GM18502 (cell line): ENCODE measurements around the gene MEGF10.
"Not testable (repeated sequence)": the region's sequence is repeated elsewhere in the genome, so short reads cannot be mapped to it uniquely, and the experiment has no call there.

Source experiments
- ATAC-seq: cut with Tn5 transposase; IDR thresholded peaks from one replicate; pipeline ENCODE4 v1.9.1; 2021; ENCODE audit warnings: mild to moderate bottlenecking; ENCODE audit not compliant: unreplicated experiment, poor library complexity

Gene MEGF10

DNA sequence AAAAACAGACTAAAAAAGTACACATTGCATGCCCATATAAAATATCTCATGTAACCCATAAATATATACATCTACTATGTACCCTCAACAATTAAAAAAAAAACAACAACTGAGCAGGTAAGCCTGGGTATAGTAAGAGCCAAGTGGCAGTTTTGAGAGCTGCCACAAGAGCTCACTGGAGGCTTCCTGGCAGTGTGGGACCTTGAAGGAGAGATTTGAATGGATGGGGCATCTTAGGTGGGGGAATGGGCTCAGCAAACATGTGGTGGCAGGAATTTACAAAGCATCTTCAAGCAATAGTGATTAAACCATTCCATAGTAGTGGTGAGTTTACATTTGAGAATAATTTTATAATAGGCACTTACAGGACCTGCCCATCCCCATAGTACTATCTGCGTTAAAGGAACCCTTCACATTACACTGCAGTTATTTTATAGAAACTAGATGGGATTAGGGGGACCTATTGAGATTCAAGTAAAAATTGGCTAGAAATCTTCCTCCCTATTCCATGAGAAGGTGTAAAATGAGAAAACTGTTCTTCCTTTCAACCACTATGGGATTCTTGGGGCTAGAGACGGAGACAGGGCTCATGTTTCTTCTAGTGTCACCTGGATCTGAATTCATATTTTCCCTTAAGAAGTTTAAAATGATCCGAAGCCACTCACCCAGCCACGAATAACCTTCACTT lies 6.9 kb downstream of the MEGF10 start:
- no peak for ATAC-seq

DNA sequence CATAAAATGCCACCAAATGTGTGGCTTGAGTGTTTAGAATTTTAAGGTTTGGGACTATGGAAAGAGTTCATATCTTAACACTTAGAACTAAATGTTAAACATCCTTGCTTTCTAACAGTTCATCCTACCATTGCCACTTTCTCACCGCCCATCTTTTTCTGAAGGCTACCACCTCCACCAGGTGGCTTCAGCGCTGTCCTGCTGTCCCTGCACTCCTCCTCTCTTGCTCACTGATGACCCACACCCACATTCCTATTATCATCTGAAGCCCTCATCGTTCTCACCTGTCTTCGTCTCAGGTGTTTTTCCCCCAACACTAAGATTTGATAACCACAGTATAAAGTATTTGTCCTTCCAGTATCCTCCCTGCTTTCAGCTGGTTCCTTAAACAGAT lies 7.4 kb downstream of the MEGF10 start:
- no peak for ATAC-seq

GRCh38 chr5:127298656-127299055 lies 8.1 kb downstream of the MEGF10 start:
- ATAC-seq, result no peak

DNA sequence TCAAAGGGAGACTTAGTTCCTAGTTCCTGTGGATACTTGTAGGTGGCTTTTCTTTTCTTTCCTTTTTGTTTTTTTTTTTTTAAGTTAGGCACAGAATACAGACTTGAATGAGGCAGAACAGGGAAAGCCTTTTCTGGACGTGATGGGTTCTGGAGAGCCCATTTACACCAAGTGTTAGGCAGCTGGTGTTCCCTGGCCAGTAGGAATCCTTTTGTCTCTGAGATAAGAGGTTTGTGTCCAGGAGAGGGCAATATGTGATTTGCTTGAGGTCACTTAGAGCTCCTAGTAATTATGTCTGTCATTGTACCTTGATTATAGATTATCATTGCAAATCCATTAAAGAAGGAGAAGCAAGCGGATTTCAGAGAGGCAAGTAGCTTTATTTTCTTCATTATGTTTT lies 9.1 kb downstream of the MEGF10 start:
- ATAC-seq, result no peak

DNA sequence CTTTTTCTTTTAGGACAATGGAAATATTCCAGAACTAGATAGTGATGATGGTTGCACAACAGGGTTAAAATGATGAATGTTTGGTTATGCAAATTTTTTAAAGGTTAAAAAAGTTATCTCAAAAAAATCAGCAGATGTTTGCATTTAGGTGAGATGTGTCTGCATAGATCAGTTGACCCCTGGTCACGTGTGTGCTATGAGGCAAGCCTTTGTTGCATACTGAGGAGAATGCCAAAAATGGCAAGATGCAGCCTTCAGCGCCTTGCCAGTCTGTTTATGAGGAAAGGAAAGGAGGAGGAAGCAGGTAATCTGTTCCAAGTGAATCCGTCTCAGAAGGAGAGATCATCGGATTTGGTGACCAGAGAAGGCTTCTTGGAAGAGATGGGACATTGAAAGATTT lies 11.9 kb downstream of the MEGF10 start:
- ATAC-seq, result no peak

GRCh38 chr5:127303404-127303803 lies 12.8 kb downstream of the MEGF10 start:
- no peak for ATAC-seq

DNA sequence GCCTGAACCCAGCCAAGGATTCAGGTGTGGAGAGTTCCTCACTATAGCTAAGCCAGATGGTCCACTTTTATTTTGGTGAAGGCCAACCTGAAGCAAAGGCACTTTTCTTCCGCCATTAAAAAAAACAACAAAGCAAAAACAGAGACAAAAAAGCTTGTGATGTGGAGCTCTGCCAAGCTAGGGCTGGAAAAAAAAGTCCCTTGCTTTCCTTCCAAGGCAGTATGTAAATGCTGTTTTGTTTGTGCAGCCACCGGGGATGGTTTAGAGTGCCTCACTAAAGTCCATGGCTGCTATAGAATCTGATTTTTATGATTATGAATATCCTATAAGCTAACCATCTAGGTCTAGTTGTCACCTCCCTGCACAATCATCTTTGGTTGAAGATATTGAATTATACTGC lies 14.9 kb downstream of the MEGF10 start:
- no peak for ATAC-seq

DNA sequence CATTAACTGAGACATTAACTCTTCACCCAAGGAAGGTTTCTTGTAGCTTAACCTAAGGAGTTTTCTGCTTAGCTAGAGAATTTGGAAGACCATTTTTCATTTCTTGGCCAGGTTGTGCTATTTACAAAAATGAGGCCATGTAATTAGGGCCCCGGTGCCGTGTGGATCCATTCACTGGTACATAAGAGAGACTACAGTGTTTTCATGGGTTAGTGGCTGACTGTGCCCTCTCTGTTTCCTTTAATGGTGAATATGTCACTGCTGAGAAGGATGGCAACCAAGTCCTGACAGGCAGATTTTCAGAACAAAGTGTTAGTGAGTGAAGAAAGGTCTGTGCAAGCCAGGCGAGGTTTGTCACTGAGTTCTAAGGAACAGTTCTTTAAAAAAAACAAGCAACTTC lies 15.4 kb downstream of the MEGF10 start:
- ATAC-seq, result no peak

GRCh38 chr5:127306647-127307046 lies 16.1 kb downstream of the MEGF10 start:
- ATAC-seq, result no peak

- no peak for ATAC-seq
Measured at GRCh38 chr5:127307868-127308267, 17.3 kb downstream of the MEGF10 start.

GRCh38 chr5:127308325-127308724 lies 17.7 kb downstream of the MEGF10 start:
- not testable (repeated sequence) for ATAC-seq

DNA sequence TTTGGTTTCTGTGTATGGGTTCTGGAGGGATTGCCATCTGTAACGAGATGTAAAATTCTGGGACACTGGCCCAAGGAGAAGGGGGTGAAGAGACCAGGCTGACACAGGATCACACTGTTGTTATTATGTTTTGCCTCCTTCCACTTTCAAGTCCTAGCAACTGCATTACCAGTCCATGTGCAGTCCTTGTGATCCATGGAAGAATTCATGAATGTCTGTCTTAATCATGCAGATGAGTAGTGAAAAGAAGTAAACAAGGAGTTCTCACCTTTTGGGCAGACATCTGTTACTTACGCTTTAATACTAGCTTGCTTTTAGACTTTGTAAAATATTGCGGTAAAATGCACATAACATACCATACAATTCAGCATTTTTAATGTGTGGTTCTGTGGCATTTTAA lies 18.3 kb downstream of the MEGF10 start:
- ATAC-seq, result no peak

GRCh38 chr5:127311349-127311748 lies 20.8 kb downstream of the MEGF10 start:
- no peak for ATAC-seq

DNA sequence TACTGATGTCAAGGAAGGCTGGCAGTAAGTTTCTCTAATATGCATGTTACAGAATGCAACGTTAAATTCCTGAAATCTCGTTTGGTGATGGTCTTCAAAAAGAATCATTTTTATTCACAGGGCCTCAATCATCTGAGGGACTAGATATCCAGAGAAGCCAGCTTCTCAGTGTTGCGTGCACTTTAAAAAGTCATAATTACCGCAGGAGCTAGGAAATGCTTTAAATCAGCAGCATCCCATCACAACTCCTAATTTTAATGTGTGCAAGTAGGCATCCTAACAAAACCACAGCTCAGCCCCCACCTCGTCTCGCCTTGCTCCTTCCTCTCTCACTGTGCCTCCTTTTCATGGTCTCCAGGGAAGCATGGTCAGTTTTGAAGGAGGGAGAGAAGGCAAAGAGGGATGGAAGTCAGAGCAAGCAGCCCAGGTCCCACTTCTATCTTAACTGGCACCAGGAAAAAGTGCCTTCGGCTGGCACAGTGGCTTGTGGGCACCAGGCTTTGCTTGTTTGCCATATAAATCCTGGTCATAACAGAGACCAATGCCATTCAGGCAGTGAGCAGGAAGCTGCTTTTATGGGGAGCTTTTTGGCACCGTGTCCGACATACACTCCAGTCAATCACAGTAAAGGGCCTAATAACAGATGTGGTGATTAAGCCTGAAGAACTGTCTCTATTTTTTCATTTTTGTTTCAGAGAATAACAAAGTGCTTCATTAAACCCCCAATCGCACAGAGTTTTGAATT lies 21.4 kb downstream of the MEGF10 start:
- ATAC-seq, result no peak

DNA sequence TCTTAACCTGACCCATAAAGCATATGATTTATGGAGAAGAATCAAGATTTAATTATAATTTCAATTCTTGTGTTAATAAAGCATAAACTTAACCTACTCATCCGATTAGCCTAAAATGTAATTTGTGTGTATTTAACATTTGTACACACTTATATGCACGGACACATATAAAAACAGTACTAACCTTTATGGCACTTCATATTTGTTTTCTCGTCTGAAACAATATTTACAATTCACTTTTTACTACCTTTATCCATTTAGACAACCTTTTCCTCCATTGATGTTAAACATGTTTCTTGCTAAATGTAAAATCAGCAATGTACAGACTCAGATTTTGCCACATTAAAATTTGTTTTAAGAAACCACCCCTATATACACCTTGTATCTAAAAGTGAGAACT lies 22.8 kb downstream of the MEGF10 start:
- ATAC-seq, result no peak

DNA sequence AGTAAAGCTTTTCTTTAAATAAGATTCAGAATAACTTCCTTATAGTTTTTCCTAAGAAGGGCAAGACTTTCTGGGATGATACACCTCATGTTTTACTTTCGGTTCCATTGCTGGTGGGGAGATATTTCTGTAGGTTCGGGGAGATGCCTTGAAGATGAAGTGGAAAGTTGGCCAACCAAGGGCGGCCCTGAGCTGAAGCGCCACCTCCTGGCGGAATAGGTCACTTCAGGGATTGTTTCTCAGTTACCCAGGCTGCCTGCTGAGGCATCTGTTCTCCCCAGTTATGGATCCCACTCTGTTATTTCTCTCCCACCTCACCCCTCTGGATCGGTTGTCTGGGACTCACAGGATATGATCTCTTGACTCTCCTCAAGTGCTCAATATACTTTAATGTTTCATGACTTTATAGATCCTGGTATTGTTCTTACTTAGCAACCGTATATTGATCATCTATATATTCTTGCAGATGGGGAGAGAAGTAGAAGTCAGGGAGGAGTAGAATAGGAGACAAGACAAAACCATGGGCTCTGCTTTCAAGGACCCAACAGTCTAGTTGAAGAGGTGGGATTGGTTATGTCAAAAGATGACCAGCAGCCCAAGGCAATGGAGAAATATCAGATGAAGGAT lies 23.4 kb downstream of the MEGF10 start:
- ATAC-seq, result peak; percentile 99

DNA sequence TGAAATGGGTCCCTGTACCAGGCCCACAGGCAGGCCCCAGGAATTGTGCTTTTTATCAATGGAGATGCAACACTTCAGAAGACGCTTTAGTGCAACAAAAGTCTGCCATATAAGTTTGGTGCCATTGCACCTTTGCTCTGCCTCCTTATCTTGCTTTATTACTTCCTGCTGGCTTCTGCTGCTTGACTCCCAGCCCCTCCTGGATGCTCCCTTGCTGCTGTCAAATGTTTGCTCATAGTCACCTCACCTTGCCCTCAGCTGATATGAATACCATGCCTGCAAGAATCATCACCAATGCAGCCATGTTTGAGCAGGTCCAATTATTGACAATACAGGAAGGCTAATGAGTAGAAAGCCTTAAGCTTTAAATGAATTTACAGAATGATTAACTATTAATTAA lies 25.4 kb downstream of the MEGF10 start:
- ATAC-seq, result no peak

DNA sequence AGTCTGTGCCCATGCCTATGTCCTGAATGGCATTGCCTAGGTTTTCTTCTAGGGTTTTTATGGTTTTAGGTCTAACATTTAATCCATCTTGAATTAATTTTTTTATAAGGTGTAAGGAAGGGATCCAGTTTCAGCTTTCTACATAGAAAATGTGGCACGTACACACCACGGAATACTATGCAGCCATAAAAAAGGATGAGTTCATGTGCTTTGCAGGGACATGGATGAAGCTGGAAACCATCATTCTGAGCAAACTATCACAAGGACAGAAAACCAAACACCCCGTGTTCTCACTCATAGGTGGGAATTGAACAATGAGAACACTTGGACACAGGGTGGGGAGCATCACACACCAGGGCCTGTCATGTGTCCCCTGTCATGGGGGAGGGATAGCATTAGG lies 26.8 kb downstream of the MEGF10 start:
- ATAC-seq, result not testable (repeated sequence)

DNA sequence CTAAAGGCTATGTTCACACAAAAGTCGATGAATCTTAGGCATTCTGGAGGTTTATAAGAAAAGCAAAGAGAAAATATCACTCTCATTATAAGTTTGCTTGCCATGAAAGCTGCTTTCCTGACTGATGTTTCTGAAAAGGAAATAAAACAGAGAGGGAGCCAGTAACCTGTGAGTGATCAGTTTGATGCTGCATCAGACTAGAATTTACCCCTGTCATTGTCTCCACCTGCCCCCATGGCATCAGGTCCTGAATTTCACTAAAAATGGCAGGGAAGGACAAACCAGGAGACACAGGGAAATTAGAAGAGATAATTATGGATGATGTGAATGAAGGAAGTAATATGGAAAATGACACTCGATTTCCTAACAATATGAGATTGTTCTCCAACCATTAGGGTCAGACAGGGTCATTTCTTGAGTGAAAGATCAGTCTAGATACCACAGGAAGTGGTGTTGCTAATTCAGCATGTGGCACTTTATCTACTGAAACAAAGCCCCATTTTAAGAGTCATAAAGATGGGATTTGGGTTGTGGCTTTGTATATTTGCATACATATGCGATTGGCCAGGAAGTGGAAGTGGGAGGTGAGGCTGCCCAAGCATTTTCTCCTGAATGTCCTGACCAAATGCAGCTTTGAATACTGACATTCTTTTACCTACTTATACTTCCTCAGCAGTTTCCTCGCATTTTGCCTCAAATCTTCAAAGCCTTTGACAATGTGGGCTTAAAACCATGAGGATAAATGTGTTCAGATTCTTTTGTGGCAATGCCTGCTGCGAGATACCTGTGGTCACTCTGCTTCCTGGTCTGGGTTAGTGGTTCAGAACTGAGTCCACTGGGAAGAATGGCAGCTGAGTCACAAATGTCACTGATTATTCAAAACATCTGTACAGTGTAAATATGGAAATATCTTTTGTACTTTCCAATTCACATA lies 29.7 kb downstream of the MEGF10 start:
- ATAC-seq, result peak; percentile 97

DNA sequence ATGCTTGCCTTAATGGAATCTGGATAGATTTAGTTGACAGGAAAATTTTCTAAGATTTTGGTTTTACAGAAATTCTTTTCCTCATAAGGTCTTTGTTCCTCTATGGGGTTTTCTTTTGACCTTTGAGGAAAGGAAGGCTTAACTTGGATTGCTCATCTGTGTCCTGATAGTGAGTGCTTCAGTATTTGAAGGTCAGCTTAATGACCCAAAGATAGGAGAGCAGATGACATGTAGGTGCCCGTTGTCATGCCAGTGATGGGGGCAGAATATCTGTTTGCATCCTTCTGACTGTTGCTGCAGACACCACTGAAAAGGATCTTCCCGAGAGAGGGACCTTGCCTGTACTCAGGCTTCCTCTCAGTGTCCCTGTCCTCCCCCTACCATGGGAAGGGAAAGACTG lies 30.9 kb downstream of the MEGF10 start:
- no peak for ATAC-seq

DNA sequence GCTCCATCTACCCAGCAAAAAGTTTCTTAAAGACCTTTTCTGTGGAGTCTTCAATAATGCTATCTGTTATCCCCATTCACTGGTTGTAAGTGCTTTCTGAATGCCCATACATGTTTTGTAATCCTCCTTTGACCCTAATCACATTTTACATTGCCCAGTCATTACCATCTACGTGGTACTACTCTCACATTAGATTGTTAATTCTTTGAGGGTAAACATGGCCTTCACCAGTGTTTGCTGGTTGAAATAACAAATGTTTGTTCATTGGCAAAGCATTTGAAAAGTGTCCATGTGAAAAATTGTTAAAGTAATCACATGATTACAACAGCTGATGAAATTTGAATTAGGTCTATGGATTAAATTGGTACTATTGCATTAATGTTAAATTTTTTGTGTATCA lies 31.8 kb downstream of the MEGF10 start:
- no peak for ATAC-seq
